ENCODE data around the gene ACAT2.
"Not testable (repeated sequence)": the region's sequence is repeated elsewhere in the genome, so short reads cannot be mapped to it uniquely, and the experiment has no call there.

Gene ACAT2

DNA sequence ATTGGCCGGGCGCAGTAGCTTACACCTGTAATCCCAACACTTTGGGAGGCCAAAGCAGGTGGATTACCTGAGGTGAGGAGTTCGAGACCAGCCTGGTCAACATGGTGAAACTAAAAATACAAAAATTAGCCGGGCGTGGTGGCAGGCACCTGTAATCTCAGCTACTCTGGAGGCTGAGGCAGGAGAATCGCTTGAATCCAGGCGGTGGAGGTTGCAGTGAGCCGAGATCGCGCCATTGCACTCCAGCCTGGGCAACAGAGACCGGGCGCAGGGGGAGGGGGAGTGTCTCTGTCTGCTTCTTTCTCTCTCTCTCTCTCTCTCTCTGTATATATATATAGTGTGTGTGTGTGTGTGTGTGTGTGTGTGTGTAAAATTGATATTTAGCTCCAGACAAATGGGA lies 29.3 kb upstream of the ACAT2 start:
- not testable (repeated sequence) for DNase-seq

GRCh38 chr6:159733395-159733794 lies 28.4 kb upstream of the ACAT2 start:
- not testable (repeated sequence) for DNase-seq

- no peak for DNase-seq
Measured at GRCh38 chr6:159736908-159737307, 24.9 kb upstream of the ACAT2 start.

DNA sequence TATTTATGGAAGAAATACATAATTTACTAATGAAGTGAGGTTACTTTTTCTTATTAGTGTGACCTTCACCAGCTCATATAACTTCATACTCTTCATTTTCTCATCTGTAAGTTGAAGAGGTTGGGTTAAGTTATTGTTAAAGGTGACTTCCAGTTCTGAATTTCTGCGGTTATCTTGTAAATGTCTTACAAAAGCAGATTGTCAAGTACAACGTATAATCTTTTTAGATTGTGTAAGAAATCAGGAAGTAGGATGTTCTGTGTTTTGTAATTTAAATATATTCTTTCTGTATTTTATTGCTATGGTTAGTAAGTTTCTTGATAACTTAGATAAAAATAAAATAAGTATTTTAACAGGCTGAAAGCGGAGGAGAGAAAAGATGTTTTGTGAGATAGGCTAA lies 22.5 kb upstream of the ACAT2 start:
- no peak for DNase-seq

DNA sequence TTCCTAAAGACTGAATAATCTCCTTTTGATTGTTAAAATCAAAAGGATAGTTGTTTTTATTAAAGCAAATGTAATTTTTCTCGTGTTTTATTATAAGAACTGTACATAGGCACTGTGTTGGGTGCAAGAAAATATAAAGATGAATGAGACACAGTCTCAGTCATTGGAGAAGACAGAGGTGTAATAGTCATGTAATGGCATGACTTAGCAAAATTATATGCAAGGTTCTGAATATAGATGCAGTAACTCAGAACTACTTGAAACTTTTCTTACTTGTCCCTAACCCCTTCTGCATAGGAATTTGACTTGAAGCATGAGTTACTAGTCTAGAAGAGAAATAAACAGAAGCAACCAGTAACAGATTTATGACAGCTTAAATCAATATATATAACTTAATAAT lies 19.7 kb upstream of the ACAT2 start:
- no peak for DNase-seq

DNA sequence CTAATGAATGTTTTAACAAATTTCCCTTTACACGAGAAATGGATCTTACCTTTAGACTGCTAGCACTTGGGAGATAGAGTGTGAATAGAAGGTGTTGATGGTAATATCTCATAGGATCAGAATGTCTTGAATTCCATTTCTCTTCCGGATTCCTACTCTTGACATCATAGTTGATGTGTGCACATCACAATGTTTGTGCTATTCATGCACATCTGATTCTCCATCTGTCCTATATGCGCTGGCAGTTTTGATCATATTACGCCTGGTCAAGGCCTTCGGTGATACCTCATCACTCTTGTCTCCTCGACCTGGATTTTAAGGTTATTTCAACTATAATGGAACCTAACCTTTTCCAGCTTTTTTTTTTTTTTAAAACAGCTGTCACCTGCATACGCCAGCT lies 16.8 kb upstream of the ACAT2 start:
- DNase-seq: no peak

GRCh38 chr6:159746759-159747158 lies 15.1 kb upstream of the ACAT2 start:
- no peak for DNase-seq

DNA sequence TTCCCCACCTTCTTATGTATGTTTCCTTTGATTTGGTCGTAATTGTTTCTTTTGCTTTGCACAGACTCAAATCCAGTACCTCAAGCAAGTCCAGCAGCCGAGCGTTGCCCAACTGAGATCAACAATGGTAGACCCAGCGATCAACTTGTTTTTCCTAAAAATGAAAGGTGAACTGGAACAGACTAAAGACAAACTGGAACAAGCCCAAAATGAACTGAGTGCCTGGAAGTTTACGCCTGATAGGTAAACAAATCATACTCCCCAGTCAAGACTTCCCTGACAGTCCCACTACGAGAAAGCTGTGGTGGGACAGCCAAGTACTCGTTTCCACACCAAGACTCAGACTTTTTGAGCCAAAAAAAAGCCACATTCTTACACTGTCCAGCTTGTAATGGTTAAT lies 13.7 kb upstream of the ACAT2 start:
- DNase-seq: not testable (repeated sequence)

- no peak for DNase-seq
Measured at GRCh38 chr6:159751448-159751847, 10.4 kb upstream of the ACAT2 start.

DNA sequence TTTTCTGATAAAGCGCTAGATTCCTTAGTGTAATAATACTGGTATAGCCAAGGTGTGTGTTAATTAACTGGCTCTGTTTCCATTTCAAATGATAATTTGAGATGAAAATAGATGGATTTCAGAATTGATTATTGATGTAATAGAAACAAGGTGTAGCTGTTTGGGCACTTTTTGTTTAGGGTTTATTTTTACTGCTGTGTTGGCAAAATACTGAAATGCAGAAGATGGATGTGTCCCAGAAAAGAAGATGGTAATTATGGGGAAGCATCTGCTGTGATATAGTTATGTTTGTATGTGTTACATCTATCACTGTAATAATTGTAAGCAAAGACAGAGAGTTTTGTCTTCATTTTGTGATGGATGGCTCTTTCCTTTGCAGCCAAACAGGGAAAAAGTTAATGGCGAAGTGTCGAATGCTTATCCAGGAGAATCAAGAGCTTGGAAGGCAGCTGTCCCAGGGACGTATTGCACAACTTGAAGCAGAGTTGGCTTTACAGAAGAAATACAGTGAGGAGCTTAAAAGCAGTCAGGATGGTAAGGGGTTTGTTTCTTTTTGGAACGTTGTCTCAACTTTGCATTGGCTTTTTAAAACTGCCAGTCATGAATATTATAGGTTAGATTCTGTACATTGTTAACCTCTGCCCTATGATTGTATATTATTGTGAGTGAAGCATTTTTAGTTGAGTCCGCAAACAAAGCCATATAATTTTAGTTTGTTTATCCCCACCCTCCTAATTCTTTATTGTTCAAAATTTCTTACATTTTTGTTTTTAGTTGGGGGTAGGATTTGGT lies 8.6 kb upstream of the ACAT2 start:
- no peak for DNase-seq

GRCh38 chr6:159754401-159754800 lies 7.4 kb upstream of the ACAT2 start:
- no peak for DNase-seq

DNA sequence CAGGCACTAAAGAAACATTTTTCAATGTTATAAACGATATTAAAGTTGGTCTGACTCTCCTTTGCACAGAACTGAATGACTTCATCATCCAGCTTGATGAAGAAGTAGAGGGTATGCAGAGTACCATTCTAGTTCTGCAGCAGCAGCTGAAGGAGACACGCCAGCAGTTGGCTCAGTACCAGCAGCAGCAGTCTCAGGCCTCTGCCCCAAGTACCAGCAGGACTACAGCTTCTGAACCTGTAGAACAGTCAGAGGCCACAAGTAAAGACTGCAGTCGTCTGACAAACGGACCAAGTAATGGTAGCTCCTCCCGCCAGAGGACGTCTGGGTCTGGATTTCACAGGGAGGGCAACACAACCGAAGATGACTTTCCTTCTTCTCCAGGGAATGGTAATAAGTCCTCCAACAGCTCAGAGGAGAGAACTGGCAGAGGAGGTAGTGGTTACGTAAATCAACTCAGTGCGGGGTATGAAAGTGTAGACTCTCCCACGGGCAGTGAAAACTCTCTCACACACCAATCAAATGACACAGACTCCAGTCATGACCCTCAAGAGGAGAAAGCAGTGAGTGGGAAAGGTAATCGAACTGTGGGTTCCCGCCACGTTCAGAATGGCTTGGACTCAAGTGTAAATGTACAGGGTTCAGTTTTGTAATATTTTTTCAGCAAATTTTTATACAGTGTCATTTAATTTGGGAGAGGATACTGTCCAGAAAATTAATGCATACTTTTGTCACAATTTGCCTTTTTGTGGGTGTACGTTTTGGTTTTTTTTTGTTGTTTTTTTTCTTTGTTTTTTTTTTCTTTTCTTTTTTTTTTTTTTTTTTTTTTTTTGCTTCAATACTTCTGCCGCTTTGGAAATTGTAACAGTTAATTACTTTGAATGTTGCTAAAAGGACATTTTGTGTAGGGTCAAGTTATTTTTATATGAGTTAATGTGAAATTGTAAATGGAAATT lies 6.6 kb upstream of the ACAT2 start:
- DNase-seq: no peak

GRCh38 chr6:159756508-159756907 lies 5.3 kb upstream of the ACAT2 start:
- no peak for DNase-seq

DNA sequence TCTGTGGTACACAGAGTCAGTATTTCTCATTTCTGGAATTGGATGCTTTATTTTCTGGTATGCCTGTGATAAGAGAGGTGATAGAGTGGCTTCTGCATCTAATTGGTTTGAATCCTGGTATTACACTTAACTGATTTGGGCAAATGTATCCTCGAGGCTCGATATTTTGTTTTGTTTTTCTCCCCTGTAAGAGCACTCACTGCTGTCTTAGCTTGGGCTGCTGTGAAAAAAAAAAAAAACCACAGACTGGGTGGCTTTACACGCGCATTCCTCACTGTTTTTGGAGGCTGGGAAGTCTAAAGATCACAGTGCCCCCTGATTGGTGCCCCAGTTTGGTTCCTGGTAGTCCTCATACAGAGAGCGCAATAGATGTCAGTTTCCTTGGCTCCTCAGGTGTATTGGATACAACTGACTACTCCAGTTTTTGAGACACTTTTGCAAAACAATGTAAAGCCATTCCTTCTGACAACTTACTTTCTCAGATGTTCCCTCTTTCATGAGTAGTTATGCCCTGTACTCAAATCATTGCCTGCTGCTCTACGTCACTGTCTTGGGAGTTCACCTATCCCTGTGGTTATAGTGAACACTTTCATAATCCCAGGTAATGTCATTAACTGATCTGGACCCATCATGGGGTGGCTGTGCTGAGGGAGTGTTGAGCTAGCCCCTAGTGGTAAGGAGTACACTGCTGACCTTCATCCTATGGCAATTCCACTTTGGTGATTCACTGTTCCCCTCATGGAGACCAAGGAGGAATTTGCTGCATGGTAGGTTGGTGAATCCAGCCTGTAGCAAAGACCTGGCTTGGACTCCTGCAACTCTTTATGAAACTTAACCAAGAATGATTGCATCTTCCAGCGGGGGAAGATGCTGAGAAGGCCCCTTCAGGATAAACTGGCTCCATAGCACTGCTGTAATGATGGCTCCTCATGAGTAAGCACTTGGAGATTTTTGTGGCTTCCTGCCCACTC lies 3.5 kb upstream of the ACAT2 start:
- DNase-seq: no peak

DNA sequence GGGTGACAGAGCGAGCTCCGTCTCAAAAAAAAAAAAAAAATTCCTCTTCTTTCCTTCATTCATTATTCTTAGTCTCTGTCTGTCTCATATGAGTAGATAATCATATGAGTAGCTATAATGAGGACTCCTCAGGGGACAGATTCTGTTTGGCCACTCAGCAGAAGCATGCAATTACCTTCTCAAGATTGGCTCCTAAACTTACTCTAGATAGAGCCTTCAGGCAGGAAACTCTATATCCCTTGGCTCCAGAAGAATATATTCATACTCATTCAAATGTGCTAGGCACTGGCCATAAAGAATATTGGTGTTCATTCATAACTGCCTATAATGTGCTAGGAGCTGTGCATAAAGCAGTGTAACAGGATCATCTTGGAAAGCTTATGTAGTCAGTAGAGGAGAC lies 2.2 kb upstream of the ACAT2 start:
- no peak for DNase-seq

DNA sequence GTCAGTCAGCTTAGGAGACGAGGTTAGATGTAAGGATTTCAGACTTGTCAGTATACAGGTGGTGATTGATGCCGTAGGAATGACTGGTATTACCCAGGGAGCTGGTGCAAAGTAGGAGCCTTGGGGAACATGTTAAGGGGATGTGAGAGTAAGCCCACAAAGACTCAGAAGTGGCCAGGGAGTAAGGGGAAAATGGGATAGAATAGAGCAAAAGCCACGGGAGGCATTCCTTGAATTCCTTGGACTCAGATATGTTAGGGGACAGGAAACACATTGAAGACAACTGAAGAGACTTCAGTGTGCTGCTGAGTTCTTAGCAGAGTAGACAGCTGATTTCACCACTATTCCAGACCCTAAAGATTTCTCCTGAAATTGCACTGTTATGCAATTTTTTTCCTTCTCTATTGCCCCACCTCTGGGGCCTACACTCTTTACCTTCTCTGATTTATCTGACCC lies 1.2 kb upstream of the ACAT2 start:
- no peak for DNase-seq

DNA sequence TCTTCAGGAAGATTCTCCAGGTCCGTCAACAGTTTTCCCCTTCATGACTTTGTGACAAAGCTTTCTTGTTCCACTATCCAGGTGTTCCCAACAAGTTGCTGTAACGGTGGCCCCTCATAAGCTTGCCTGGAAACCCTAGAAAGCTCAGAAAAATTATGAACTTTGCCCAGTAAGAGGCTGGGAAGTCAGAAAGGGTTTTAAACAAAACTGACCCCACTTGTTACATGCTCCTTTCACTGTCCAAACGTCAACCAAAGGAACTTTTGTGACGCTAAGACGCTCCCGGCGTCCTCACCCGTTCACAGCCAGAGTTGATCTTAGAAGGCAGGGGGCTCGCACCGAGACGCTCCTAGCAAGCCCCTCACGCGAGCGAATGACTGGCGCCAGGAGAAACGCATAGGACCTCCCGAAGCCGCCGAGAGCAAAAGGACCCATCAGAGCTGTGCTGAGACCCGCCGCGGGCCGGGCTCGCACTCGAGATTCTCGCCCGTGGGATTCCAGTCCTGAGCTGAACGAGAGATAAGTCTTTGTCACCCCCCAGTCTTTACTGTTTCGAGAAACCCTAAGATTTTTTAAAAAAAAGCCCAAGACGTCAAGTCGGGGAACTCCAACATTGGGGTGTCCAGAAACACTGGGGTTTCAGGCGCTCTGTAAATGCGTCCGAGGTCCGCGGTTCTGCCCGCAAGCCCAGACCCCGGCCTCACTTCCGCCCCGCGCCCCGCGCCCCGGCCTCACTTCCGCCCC lies 544 bp upstream of the ACAT2 start:
- DNase-seq: no peak

- no peak for DNase-seq
Measured at GRCh38 chr6:159762681-159763293, 942 bp downstream of the ACAT2 start.

- DNase-seq: no peak
Measured at GRCh38 chr6:159766906-159767305, 5.1 kb downstream of the ACAT2 start.

DNA sequence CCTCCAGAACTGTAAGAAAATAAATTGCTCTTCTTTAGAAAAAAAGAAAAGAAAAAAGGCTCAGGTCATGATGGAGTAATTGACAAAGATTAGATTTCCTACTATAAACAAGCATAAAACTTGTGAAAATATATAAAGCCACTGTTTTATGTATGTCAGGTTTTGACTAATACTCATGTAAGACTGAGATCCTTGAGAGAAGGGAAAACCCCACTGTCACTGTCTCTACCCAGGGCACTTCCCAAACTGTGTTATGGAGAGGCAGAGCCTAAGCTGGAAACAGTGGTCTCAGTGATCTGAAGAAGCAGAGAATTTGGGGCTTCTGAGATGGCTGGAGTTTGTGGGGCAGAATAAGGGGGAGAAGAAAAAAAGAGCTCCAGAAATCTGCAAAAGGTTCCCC lies 7.6 kb downstream of the ACAT2 start:
- no peak for DNase-seq

DNA sequence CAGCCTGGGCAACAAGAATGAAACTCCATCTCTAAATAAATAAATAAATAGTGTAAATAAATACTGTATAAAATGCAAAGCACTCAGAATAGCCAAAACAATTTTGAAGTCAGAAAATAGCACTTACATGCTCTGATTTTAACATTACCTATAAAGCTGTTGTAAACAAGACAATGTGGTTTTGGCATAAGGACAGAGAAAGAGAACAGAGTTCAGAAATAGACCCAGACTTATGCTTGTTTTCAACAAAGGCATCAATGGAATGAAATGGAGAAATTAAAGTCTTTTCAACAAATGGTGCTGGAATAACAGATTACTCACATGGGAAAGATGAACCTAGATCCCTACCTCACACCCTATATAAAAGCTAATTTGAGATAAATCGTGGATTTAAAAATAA lies 10.4 kb downstream of the ACAT2 start:
- no peak for DNase-seq
